Gastrocnemius medialis (tissue), 4 donors: Measurements from ENCODE around the gene OMG. TPM values are rescaled to one million over a fixed set of nuclear protein-coding genes. Genes with fewer than 3 reads are reported as not detected.

Source experiments
- ATAC-seq, 2 donors: fragments of 150-250 bp; one replicate each; pipeline ENCODE4 v1.9.1; 2016
- DNase-seq, 2 donors: peaks; one replicate each; pipeline ENCODE4 v3.0.0-alpha.2; 2019
- H3K27ac ChIP-seq, 4 donors: fragments of 200-600 bp; sonication (generic); 1 replicate in 1 of 4; 2 replicates in 3 of 4; pipeline ENCODE4 v1.5.1; 2016 to 2018; ENCODE audit warnings: mild to moderate bottlenecking in 2 of 4, moderate library complexity in 1 of 4
- H3K27me3 ChIP-seq, 3 donors: fragments of 200-600 bp; sonication (generic) in 2 of 3; 1 replicate in 1 of 3; 2 replicates in 2 of 3; pipeline versions ENCODE4 v1.5.1 to v1.6.0; 2016 to 2019; ENCODE audit warnings: mild to moderate bottlenecking in 1 of 3, moderate library complexity in 1 of 3
- H3K36me3 ChIP-seq, 2 donors: fragments of 200-600 bp; sonication (generic) in 1 of 2; one replicate each; pipeline ENCODE4 v1.5.1; 2017 to 2018
- H3K4me1 ChIP-seq, 2 donors: fragments of 200-600 bp; sonication (generic) in 1 of 2; one replicate each; pipeline ENCODE4 v1.5.1; 2016 to 2017; ENCODE audit warnings: mild to moderate bottlenecking in 2 of 2
- H3K4me3 ChIP-seq, 4 donors: fragments of 200-600 bp; sonication (generic) in 3 of 4; 1 replicate in 1 of 4; 2 replicates in 3 of 4; pipeline ENCODE4 v1.5.1; 2016 to 2019; ENCODE audit warnings: mild to moderate bottlenecking in 2 of 4
- H3K9me3 ChIP-seq, 3 donors: fragments of 200-600 bp; sonication (generic) in 2 of 3; 1 replicate in 1 of 3; 2 replicates in 2 of 3; pipeline ENCODE4 v1.5.1; 2016 to 2019
- CTCF ChIP-seq, 5 experiments: fragments of 450-650 bp in 3 of 5; fragments of 200-600 bp in 2 of 5; sonication (generic) in 2 of 5; IDR thresholded peaks in 4 of 5; conservative IDR thresholded peaks in 1 of 5; 1 replicate in 4 of 5; 2 replicates in 1 of 5; pipeline ENCODE4 v1.5.1; 2016 to 2019; ENCODE audit warnings: antibody characterized with exemption in 5 of 5, mild to moderate bottlenecking in 3 of 5, moderate library complexity in 3 of 5
- POLR2A ChIP-seq, 2 donors: fragments of 450-650 bp; IDR thresholded peaks; one replicate each; pipeline ENCODE4 v1.6.1; 2017; ENCODE audit warnings: antibody characterized with exemption in 2 of 2, mild to moderate bottlenecking in 2 of 2, moderate library complexity in 2 of 2
- in situ Hi-C, 4 donors: fragments of 200-750 bp; cut with MboI; loops; one replicate each; pipeline versions ENCODE4 v1.15.0 to v1.8.0; 2017; ENCODE audit warnings: low sequenced_read_pairs in 4 of 4
- intact Hi-C: fragments of 100-400 bp; cut with DNase I; formaldehyde crosslinking; loops from one replicate; pipeline ENCODE4 v1.15.1; 2023; ENCODE audit warnings: low total_unique reads
- total RNA-seq, 4 donors: library from RNA; depleted of rRNA; stranded (reverse); fragments of >200 nt; gene quantifications; one replicate each; pipeline versions ENCODE4 v1.1.0 to v1.2.3, GENCODE V29; 2016

The OMG gene
- total RNA-seq, 4 donors from 2014 or later, result not detected

GRCh38 chr17:31299624-31300023, 2.6 kb upstream of the OMG start:
- no peaks in the 10 kb centered on the region for H3K9me3 ChIP-seq
- in situ Hi-C loops, result loop anchor here in 1 of 4 donors (25.0 kb wide), 1 partner anchor 112 kb away; no protein-coding TSS in a partner anchor
- no peak for ATAC-seq

GRCh38 chr17:31296142-31296541, 897 bp downstream of the OMG start:
- no peak for ATAC-seq
- intact Hi-C loops (no loop called here), in situ Hi-C loops (loop anchor here in 1 of 4 donors (25.0 kb wide), 1 partner anchor 109 kb away; no protein-coding TSS in a partner anchor)
- no peak for DNase-seq
- Histone ChIP-seq H3K4me1 (no peaks in the 10 kb centered on the region), H3K36me3 (no peaks in the 10 kb centered on the region), H3K27me3 (no peaks in the 10 kb centered on the region), H3K4me3 (no peak overlapping the region), H3K9me3 (no peaks in the 10 kb centered on the region), H3K27ac (no peak overlapping the region)
- TF ChIP-seq CTCF (IDR thresholded peaks at IDR 0.05 in 4 of 5, conservative IDR thresholded peaks at IDR 0.05 in 1 of 5) (no peak), POLR2A (IDR thresholded peaks at IDR 0.05) (no peak)

More at GRCh38 chr17:31299624-31300023, 2.6 kb upstream of the OMG start:
- Histone ChIP-seq H3K4me3 (no peak overlapping the region), H3K36me3 (no peaks in the 10 kb centered on the region), H3K27ac (no peak overlapping the region), H3K27me3 (no peaks in the 10 kb centered on the region), H3K4me1 (no peaks in the 10 kb centered on the region)
- intact Hi-C loops, result no loop called here
- no peak for TF ChIP-seq POLR2A (IDR thresholded peaks at IDR 0.05)
- no peak for TF ChIP-seq CTCF (IDR thresholded peaks at IDR 0.05 in 4 of 5, conservative IDR thresholded peaks at IDR 0.05 in 1 of 5)
- DNase-seq, result no peak

- no peaks in the 10 kb centered on the region for H3K4me1 ChIP-seq
- intact Hi-C loops (no loop called here), in situ Hi-C loops (loop anchor here in 1 of 4 donors (25.0 kb wide), 1 partner anchor 108 kb away; no protein-coding TSS in a partner anchor)
- TF ChIP-seq CTCF (IDR thresholded peaks at IDR 0.05 in 4 of 5, conservative IDR thresholded peaks at IDR 0.05 in 1 of 5) (no peak), POLR2A (IDR thresholded peaks at IDR 0.05) (no peak)
- H3K9me3 ChIP-seq, result no peaks in the 10 kb centered on the region
- no peak overlapping the region for H3K4me3 ChIP-seq
- ATAC-seq, result no peak
- no peak overlapping the region for H3K27ac ChIP-seq
- no peaks in the 10 kb centered on the region for H3K36me3 ChIP-seq
- no peaks in the 10 kb centered on the region for H3K27me3 ChIP-seq
- DNase-seq, result no peak
Observed at GRCh38 chr17:31295489-31295871, 1.6 kb downstream of the OMG start.

- TF ChIP-seq CTCF (IDR thresholded peaks at IDR 0.05 in 4 of 5, conservative IDR thresholded peaks at IDR 0.05 in 1 of 5), result no peak
- no peak for TF ChIP-seq POLR2A (IDR thresholded peaks at IDR 0.05)
- Histone ChIP-seq H3K27me3 (no peaks in the 10 kb centered on the region), H3K9me3 (no peaks in the 10 kb centered on the region), H3K4me1 (no peaks in the 10 kb centered on the region), H3K27ac (no peak overlapping the region), H3K4me3 (no peak overlapping the region), H3K36me3 (no peaks in the 10 kb centered on the region)
- DNase-seq, result no peak
- in situ Hi-C loops, result loop anchor here in 1 of 4 donors (25.0 kb wide), 1 partner anchor 108 kb away; no protein-coding TSS in a partner anchor
- ATAC-seq, result no peak
- intact Hi-C loops, result no loop called here
Observed at GRCh38 chr17:31294820-31295488, 2.1 kb downstream of the OMG start.
